Measurements from ENCODE around the gene HOMER2. TPM values are rescaled to one million over a fixed set of nuclear protein-coding genes. Genes with fewer than 3 reads are reported as not detected.

HOMER2 gene
- total RNA-seq, 1 experiment from 2014 or later: 14.2 TPM

DNA sequence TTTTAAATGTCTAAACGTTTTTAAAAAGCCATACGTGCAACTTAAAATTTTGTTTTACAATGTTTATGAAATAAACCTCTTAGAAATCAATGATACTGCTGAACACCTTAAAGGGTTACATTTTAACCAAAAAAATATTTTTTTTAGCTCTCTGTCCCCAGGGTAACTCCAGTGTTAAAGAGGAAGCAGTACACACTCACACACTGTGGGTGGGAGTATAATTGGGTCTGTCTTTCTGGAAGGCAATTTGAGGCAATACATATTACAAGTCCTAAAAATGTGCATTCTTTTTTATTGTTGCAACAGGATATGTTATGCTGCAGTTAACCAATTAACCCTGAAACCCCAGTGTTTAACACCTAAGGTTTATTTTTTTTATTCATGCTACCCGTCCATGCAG is 109.0 kb downstream of the HOMER2 start:
- Histone ChIP-seq H3K56ac (ENCODE audit: insufficient read length, low read depth, low read length) (no peak overlapping the region), H2BK5ac (ENCODE audit: insufficient read length, low read length) (no peak overlapping the region), H4K91ac (ENCODE audit: insufficient read length, low read depth, low read length) (no peak overlapping the region), H4K5ac (ENCODE audit: insufficient read length, low read depth, low read length) (no peak overlapping the region), H2BK120ac (ENCODE audit: low read depth, low read length, poor library complexity, severe bottlenecking) (no peak overlapping the region), H3K79me1 (ENCODE audit: insufficient read depth, low read depth, low read length, poor library complexity, severe bottlenecking) (no peaks in the 10 kb centered on the region), H3K23ac (ENCODE audit: insufficient read length, low read depth, low read length) (no peak overlapping the region), H2AFZ (ENCODE audit: low read length) (no peak overlapping the region), H4K20me1 (ENCODE audit: control insufficient read depth, insufficient read depth, insufficient read length) (no peaks in the 10 kb centered on the region), H3K4me2 (ENCODE audit: insufficient read depth, insufficient read length, low read length) (no peak overlapping the region), H3K18ac (ENCODE audit: insufficient read length, low read depth, low read length) (no peak overlapping the region), H3K9ac (ENCODE audit: extremely low read depth, insufficient read length, low read length) (no peak overlapping the region), H3K23me2 (ENCODE audit: insufficient read length, low read depth, low read length, poor library complexity, severe bottlenecking) (no peaks in the 10 kb centered on the region), H3K9me3 (ENCODE audit: control insufficient read depth, low read depth, low read length) (no peaks in the 10 kb centered on the region), H2AK5ac (ENCODE audit: insufficient read length, low read length) (no peak overlapping the region), H3K27ac (ENCODE audit: insufficient read length, low read depth, low read length) (no peak overlapping the region), H3T11ph (ENCODE audit: low read length) (no peak overlapping the region), H4K8ac (replicated peaks; ENCODE audit: insufficient read length, low read depth, low read length) (no peak overlapping the region), H3K4ac (ENCODE audit: low read depth, low read length) (no peak overlapping the region), H2BK15ac (ENCODE audit: low read depth, low read length) (no peak overlapping the region), H3K4me1 (ENCODE audit: insufficient read depth, low read length) (no peaks in the 10 kb centered on the region), H3K79me2 (ENCODE audit: insufficient read depth, low read length) (no peaks in the 10 kb centered on the region), H2BK20ac (ENCODE audit: low read depth, low read length, poor library complexity, severe bottlenecking) (no peak overlapping the region), H2BK12ac (ENCODE audit: insufficient read length, low read depth, low read length) (no peak overlapping the region), H3K27me3 (ENCODE audit: insufficient read depth, low read length) (no peaks in the 10 kb centered on the region), H3K14ac (ENCODE audit: insufficient read depth, low read length) (no peak overlapping the region)
- no peak for DNase-seq
- Mint-ChIP-seq H3K27me3 (ENCODE audit: low read depth) (no peaks in the 10 kb centered on the region), H3K9me3 (no peaks in the 10 kb centered on the region), H3K27ac (no peak overlapping the region), H3K4me1 (peaks cover 0 to 6% of the 10 kb centered on the region in 2 experiments; a peak in 1 of 4 replicates), H3K4me3 (no peak overlapping the region), H3K36me3 (ENCODE audit: insufficient read depth in 1 of 3, low read depth in 3 of 3) (no peaks in the 10 kb centered on the region)
- TF ChIP-seq, protein P1, sequence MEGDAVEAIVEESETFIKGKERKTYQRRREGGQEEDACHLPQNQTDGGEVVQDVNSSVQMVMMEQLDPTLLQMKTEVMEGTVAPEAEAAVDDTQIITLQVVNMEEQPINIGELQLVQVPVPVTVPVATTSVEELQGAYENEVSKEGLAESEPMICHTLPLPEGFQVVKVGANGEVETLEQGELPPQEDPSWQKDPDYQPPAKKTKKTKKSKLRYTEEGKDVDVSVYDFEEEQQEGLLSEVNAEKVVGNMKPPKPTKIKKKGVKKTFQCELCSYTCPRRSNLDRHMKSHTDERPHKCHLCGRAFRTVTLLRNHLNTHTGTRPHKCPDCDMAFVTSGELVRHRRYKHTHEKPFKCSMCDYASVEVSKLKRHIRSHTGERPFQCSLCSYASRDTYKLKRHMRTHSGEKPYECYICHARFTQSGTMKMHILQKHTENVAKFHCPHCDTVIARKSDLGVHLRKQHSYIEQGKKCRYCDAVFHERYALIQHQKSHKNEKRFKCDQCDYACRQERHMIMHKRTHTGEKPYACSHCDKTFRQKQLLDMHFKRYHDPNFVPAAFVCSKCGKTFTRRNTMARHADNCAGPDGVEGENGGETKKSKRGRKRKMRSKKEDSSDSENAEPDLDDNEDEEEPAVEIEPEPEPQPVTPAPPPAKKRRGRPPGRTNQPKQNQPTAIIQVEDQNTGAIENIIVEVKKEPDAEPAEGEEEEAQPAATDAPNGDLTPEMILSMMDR (conservative IDR thresholded peaks at IDR 0.05): no peak
- WGBS (ENCODE audit: extremely low coverage, insufficient read length, low lambda C conversion rate): no CpG with 5 or more reads among the region's 3 CpGs

Data from H9 (cell line).